Colon (tissue), 2 donors: Measurements from ENCODE around the gene PLEKHA8.
"Not testable (repeated sequence)": the region's sequence is repeated elsewhere in the genome, so short reads cannot be mapped to it uniquely, and the experiment has no call there.

Experiments
- FAIRE-seq: peaks from 2 replicates; lab custom pipeline; 2012; peaks lifted over from hg19 to GRCh38; lab: Jason Lieb, UNC
- donor health status: control.
- donor health status: control.

The PLEKHA8 gene

DNA sequence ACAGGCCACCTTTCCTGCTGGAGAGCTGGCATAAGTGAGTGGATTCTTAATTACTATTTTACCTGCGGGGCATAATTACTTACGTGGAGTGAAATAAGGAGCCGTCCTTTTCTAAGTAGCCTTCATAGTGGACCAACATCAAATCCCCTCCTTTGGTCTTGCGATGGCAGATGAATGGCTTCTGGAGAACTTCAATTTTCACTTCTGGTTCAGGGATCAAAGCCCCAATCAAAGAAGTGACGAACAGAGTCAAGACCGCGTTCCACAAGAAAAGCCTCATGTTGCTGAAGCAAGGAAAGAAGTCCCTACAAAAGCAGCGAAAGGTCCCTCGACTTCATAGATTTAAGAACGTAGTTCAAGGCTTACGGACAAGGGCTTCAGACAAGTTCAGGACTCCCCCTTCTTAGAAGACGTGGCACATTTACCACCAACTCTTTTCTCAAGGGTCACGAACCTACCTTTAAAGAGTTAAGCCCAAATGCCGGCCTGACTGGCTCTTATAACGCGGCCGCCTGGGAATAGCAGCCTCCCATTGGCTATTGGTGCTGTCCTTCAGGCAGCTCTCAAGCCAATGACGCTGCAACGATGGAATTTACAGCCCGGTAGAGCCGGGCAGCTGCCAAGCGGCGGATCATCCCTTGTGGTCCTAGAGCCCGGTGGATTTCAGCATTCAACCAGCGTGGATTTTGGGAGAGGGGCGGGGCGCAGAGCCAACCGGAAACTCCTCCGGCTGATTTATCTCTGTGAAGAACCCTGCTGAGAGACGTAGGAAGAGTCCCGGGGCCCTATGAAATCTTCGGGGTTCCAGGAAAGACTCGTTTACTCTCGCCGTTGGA lies 1.8 kb upstream of the PLEKHA8 start, which contains the start of gene FKBP14:
FKBP14 (minus strand) TSS at position 474 of the 836 bp plus-strand sequence; CDS start at position 280, 194 bp downstream.
- FAIRE-seq, result no peak

DNA sequence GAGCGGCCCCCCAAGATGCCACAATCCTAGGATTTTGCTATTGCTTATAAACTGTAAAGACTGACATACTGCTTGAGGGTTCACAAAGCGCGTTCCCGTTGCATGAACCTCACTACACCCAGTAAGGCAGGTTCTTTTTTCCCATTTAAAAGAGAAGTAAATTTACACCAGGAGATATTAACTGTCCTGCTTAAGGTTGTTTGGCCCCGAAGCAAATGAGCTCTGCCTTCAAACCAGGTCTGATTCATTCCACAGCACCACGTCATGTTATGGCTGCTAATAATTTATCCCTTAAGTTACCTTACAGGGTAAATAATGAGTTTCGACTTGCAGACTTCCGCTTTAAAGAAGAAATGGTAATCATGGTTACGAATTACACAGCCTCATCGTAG lies 1.2 kb upstream of the PLEKHA8 start:
- FAIRE-seq, result no peak

DNA sequence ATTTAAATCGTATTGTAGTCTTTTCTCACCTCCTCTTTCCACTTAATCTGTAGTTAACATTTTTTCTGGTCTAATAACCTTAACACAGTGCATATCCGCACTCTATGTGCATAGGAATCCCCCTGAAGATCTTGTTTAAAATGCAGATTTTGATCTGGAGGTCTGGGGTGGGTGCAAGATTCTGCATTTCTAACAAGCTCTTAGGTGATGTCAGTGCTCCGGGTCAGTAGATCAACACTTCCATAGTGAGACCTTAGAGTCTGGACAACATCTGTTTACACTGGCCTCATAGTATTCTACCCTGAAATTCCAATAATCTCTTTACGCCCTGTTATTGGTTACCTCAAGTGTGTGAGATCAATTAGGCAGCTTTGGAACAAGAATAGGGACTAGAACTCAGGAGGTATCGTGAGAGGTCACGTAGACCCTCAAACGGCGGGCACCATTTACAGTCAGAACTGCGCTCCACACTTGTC lies 434 bp upstream of the PLEKHA8 start:
- no peak for FAIRE-seq

DNA sequence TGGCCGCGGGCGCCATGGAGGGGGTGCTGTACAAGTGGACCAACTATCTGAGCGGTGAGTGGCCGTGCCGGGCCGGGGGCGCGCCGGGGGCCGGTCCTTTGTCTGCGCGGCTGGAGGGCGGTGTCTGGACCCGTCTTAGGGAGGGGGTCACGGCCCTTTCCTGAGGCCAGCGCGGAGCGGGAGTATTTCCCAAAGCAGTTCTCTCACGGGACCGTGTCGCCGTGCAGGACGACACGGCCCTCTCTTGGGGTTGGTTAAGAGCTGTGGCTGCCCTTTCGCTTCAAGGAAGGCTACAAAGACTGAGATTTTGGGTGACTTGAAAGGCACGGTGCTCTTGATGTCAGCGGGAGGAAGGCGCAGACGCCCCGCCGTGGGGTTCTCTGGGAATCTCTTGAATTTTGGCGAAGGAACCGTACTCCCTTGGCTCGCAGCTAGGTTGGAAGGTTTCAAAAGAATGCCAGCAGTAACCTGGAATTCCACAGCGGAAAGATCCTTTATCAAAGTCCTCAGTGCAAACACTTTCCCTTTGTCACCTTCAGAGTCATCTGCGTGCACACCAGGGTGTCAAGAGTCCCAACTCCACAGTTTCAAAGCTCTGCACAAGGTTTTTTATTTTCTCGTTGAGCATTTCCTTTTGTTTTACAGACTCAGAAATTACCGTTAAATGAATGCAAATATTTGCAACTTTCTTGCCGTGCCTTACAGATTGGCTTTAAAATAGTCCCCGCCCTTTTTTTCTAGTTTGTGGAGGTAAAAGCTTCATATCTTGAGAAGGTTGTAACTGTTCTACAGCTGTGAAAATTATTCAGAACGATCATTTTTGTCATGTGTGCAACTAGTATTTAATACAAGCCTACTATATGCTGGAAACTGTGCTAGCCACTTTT lies 780 bp downstream of the PLEKHA8 start:
- FAIRE-seq, result no peak

DNA sequence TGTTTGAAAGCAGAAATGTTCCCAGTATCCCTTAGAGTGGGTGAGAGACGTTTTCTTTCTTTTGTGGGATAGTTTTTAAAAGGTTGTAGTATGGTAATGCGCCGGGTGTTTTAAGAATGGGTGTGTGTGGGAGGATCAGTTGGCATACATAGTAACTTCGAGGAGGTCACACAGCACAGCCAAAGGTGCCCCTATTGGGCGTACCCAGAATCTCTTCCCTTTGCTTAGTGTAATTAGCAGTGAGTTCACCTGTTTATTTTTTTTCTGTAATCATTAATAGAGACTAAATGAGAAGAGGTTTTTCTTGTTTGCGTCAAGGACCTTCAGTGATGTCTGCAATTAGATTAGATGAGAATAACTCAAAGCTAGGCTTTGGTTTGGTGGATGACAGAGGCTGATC lies 1.5 kb downstream of the PLEKHA8 start:
- FAIRE-seq, result no peak

DNA sequence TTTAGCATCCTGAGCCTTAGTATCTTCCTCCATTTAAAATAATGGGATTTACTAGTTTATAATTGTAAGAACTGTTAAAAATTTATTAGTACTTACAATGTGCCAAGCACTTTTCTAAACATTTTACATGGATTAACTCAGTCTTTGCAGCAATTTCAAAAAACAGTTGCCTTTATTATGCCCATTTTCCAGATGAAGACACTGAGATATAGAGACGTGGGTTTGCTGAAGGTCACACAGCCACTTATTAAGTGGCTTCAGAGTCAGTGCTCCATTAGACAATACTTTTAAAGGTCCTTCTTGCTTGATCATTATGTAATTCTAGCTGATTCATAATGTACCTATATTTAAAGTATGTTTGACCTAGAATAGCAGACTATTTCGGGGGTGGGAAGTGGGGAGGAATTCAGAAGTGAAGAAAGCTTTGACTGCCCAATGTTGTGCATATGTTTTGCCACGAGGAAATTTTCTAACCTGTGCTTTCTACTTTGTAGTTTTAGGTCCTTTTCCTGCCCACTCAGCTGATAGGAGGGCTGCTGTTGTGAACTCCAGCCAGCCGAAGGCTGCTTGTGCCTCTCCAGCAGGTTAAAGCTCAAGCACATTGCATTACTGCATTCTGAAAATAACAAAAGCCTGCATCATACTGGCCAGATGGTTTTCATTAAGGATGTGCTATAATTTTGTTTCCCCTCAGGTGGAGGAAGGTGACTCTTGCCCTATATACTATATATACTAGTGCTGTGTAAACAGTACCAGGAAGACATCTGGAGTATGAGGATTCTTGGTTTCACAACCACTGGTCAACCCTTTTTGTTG lies 4.3 kb downstream of the PLEKHA8 start:
- FAIRE-seq, result no peak

DNA sequence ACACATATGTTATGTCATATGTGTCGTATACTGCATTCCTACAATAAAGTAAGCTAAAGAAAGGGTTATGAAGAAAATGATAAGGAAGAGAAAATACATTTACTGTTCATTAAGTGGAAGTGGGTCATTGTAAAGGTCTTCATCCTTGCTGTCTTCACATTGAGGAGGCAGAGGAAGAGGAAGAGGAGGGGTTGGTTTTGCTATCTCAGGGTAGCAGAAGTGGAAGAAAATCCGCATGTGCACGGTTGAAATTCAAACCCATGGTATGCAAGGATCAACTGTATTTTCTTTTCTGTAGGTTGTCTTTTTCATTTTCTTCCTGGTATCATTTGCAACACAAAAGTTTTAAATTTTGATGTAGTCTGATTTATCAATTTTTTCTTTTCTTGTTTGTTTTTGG lies 6.3 kb downstream of the PLEKHA8 start:
- no peak for FAIRE-seq

DNA sequence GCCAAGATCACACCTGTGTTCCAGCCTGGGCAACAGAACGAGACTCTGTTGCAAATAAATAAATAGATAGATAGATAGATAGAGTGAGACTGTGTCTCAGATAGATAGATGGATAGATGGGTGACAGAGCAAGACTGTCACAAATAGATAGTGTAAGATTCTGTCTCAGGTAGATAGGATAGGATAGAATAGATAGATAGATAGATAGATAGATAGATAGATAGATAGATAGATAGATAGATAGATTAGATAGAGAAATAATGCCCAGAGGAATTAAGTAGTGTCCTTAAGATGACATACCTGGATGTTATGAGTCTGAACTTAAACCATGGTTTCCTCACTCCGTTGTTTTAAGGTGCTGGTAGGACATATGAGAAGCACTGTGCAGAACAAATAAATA lies 8.0 kb downstream of the PLEKHA8 start:
- FAIRE-seq, result no peak

DNA sequence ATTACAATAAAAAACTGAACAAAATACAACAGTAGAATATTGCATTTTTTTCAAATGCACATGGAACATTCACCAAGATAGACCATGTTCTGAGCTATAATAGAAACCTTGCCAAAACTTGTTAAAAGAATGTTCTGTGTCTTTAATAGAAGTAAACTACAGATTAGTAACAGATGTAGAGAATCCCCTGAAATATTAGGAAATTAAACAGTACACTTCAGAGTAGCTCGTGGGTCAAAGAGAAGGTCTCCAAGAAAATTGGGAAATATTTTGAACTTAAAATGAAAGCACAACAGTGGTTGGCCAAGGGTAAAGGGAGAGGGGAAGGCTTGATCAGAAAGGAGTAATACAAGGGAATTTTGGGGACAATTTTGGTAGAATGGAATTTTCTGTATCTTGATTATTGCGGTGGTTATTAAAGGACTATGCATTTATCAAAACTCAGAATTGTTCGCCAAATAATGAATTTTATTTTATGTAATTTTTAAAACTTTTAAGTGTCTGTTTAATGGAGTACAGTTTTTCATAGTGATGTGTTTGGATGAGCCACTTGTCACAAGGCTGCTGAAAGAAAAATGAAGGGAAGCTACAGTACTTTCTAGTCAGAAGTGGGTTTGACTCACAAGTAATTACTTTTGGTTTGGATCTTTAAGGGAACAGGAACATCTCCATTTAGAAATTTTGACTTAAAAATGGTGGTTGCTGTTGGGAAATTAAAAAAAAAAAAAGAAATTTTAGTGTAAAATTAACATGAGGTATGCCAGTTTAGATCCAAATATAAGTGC lies 10.2 kb downstream of the PLEKHA8 start:
- no peak for FAIRE-seq

DNA sequence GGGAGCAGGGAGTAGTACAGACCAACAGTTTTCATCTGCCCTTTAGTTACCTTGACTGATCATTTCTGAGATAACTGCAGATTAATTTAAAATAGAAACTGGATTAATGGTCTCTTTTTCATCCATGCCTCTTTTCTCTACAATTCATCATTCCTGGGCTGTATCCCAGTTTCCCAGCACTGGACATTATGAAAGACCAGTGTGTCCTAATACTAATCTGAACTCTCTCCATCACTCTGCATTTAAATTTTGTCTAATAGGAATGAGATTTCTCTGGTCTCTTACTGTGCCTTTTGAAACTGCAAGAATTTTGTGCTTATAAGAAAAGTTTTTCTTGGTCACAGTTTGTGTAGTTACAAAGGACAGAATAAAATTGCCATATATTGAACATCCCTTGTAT lies 12.7 kb downstream of the PLEKHA8 start:
- FAIRE-seq, result no peak

DNA sequence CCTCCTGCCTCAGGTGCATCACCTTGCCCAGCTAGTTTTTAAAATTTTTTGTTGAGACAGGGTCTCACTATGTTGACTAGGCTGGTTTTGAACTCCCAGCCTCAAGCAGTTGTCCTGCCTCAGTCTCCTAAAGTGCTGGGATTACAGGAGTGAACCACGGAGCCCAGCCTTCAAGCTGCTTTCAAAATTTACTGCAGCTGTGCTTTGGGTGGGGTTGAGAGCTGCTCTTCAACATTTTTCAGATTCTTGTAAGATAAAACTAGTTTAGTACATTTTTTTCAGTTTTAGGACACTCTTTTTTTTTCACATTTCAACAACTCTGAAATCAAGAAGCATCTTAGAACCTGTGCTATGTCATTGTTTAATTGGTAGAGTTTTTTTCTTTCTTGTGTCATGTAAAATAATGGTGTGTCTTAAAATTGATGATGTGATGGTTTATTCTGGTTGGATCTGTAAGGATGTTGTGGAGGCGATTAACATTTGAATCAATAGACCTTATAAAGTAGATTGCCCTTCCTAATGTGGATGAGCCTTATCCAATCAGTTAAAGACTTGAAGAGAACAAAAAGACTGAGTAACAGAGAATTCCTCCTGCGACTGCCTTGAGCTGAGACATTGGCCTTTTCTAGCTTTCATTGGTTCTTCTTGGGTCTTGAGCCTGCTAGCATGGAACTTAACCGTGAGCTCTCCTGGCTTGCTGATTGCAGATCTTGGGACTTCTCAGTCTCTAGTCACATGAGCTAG lies 13.5 kb downstream of the PLEKHA8 start:
- no peak for FAIRE-seq

DNA sequence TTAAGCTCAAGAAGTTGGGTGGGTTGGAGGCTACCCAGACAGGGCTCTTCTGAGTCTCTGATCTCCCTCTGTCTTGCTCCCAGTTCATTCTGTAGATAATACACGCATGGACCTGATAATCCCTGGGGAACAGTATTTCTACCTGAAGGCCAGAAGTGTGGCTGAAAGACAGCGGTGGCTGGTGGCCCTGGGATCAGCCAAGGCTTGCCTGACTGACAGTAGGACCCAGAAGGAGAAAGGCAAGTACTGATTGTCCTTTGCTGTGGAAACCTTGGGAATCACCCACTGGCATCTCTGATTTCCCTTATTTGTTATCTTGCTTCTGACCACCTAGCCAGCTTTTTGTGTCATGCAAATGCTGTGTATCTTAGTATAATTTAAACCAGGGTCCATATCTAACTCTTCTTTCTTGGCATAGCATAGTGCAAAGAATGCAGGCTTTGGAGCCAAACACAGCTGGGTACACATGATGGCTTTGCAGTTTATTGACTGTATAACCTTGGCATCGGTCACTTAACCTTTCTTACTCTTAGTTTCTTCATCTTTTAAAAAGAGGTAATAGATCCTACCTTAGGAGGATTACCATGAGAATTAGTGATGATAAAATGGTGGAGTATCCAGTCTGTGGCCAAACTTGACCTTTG lies 18.0 kb downstream of the PLEKHA8 start:
- no peak for FAIRE-seq

DNA sequence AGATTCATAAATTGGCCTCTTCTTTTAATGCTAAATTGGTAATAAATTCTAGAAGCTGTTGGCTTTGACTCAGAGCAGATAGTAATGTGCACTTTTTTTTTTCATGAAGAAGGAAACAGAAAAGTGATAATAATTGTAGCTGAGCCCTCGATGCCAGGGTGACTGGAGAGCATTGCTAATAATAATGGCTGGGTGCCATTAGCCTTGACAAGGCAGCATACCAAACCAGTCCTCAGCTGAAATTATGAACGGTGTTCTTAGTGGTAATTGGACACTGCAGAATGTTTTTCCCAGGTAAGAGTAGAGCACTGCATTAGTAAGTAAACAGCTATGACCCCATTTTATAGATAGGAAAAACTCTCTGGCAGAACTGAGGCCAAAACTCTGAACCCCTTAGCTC lies 18.9 kb downstream of the PLEKHA8 start:
- FAIRE-seq, result no peak

DNA sequence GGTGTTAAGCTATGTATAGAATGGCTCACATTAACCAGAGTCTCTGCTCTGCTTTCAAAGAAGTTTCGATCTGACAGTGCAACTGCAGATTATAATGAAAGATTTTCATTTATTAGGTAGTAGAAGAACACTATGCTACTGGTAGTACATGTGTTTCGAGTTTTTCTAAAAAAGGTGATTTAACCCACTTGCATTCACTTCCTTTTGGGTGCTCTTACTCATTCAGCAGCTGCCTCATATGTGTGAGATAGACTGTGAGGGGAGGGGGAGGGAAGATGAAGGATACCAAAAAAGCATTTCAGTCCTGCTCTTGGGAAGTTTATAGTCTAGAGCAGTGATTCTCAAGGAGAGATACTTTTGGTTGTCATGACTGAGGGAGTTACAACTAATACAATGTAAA lies 20.4 kb downstream of the PLEKHA8 start:
- FAIRE-seq, result no peak

DNA sequence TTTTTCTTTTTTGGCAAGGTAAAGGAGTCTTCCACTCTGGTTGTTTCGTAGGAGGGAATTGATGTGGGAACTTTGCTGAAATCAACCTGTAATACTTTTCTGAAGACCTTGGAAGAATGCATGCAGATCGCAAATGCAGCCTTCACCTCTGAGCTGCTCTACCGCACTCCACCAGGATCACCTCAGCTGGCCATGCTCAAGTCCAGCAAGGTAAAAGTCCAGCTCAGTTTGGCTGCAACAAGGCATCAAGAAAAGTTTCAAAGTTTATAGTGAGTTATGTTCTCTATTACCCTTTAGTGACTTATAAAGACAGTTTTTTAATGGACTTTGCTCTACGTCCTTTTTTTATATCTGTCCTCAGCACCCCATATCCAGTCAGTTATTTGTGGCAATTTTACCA lies 21.0 kb downstream of the PLEKHA8 start:
- FAIRE-seq, result no peak

DNA sequence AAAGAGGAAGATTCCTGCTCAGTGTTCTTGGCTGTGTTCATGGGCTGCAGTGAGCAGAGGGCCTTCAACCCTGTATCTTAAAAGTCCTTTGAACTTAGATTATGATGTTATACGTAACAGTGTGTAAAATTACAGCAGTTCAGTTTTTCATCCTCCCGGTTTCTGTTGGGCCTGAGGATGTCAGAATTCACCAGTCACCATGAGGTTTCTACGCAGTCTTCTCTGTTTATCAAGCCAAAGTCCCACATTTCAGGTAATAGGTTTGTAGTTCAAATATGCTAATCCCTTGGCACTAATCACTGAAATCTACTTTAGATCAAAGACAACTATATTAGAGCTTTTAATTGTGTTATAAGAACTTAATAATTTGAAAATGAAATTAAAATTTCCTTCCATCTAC lies 24.9 kb downstream of the PLEKHA8 start:
- no peak for FAIRE-seq

DNA sequence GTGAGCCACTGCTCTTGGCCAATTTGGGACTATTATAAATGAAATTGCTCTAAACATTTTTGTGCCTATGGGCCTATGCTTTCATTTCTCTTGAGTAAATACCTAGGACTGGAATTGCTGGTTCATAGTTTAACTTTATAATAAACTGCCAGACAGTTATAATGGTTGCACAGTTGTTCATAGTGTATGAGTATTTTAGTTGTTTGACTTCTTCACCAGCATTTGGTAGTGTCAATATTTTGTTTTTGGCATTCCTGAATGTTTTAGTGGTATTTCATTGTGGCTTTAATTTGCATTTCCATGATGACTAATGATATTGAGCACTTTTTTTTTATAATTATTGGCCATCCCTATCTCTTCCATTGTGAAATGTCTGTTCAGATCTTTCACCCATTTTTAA lies 29.5 kb downstream of the PLEKHA8 start:
- FAIRE-seq, result no peak

DNA sequence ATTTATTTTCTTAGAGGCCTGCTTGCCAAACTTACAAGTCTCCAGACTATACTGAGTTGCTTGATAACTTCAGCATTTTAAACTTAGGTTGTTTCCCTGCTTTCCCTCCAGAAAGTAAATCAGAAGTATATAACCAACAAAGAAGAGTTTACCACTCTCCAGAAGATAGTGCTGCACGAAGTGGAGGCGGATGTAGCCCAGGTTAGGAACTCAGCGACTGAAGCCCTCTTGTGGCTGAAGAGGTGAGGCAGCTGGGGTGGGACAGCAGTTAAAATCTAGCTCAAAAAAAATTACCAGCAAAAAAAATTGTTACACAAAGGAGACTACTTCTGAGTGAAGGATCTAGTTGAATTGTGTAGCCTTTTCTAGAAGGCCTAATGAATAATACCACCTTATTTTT lies 33.6 kb downstream of the PLEKHA8 start:
- FAIRE-seq, result not testable (repeated sequence)

DNA sequence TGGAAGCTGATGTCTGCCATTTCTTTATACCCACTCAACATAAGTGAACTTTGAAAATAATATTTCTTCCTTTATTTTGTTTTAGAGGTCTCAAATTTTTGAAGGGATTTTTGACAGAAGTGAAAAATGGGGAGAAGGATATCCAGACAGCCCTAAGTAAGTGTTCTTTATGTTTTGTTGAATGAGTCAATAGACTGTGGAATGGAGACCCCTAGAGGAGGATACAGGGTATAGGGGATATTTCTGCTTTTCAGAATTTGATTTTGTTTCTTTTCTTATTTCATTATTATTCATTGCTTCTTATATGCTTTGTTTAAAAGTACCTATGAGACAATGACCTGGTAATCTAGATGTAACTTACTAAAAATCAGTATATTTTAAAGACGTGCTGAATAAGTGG lies 34.4 kb downstream of the PLEKHA8 start:
- no peak for FAIRE-seq

DNA sequence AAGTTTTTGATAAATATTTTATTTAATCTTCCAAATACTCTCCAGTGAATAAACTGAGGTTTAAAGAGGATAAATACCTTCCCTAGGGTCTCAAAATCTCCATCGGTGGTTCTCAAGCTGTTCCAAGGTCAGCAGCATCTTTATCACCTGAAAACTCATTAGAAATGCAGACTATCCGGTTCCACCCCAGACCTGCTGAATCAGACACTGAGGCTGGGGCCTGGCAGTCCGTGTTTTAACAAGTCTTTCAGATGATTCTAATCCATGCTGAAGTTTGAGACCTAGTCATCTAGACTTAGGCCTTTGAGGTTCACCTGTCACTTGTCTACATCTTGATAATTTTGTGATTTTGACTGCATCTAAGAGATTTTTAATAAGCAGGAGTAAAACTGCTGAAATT lies 37.5 kb downstream of the PLEKHA8 start:
- FAIRE-seq, result no peak
